ENCODE measurements around the gene HYAL3. TPM values are rescaled to one million over a fixed set of nuclear protein-coding genes. Genes with fewer than 3 reads are reported as not detected.

HYAL3 gene
- total and polyA plus RNA-seq, 2 donors (not counting 1 experiment from before 2014, with no cell fraction given), result 3.2 to 7.4 TPM

- H3K27ac ChIP-seq (ENCODE audit: insufficient read depth, low read length), result no peak overlapping the region
- no peak for TF ChIP-seq CTCF (conservative IDR thresholded peaks at IDR 0.05 in 1 of 2, IDR thresholded peaks at IDR 0.05 in 1 of 2; ENCODE audit: low read depth in 1 of 2, low read length in 2 of 2)
- TF ChIP-seq EZH2 (IDR thresholded peaks at IDR 0.05; ENCODE audit: low read length, missing control alignments), result no peak
- no peak for DNase-seq (ENCODE audit: low read depth in 2 of 2)
- H3K79me2 ChIP-seq (ENCODE audit: control insufficient read depth, insufficient read depth, low read length), result no peaks in the 10 kb centered on the region
- H3K4me3 ChIP-seq (replicated peaks in 1 of 4; ENCODE audit: control extremely low read depth in 1 of 4, insufficient read depth in 1 of 4, low read depth in 3 of 4, low read length in 4 of 4), result no peak overlapping the region
- H3K36me3 ChIP-seq (ENCODE audit: control insufficient read depth, insufficient read depth, low read length), result peaks cover 2% of the 10 kb centered on the region
- peaks cover 20% of the 10 kb centered on the region for H3K4me1 ChIP-seq (ENCODE audit: control insufficient read depth, extremely low read depth, insufficient read depth, low read length)
- no peak overlapping the region for H2AFZ ChIP-seq (ENCODE audit: low read length)
- no peaks in the 10 kb centered on the region for H4K20me1 ChIP-seq (ENCODE audit: control insufficient read depth, extremely low read depth, insufficient read depth, low read length)
- no peak overlapping the region for H3K4me2 ChIP-seq (ENCODE audit: extremely low read depth, insufficient read depth, low read length)
- no peak overlapping the region for H3K9ac ChIP-seq (ENCODE audit: insufficient read depth, low read length)
- H3K27me3 ChIP-seq (ENCODE audit: control insufficient read depth, insufficient read depth, low read length), result no peaks in the 10 kb centered on the region
- no peaks in the 10 kb centered on the region for H3K9me3 ChIP-seq (ENCODE audit: control insufficient read depth, insufficient read depth, low read depth, low read length)
Measured at GRCh38 chr3:50297384-50297775, 1.8 kb downstream of the HYAL3 start.

- H3K36me3 ChIP-seq (ENCODE audit: control insufficient read depth, insufficient read depth, low read length), result peaks cover 2% of the 10 kb centered on the region
- H3K4me1 ChIP-seq (ENCODE audit: control insufficient read depth, extremely low read depth, insufficient read depth, low read length), result peaks cover 20% of the 10 kb centered on the region
- TF ChIP-seq CTCF (conservative IDR thresholded peaks at IDR 0.05 in 1 of 2, IDR thresholded peaks at IDR 0.05 in 1 of 2; ENCODE audit: low read depth in 1 of 2, low read length in 2 of 2) (no peak), EZH2 (IDR thresholded peaks at IDR 0.05; ENCODE audit: low read length, missing control alignments) (no peak)
- H3K4me2 ChIP-seq (ENCODE audit: extremely low read depth, insufficient read depth, low read length), result no peak overlapping the region
- H2AFZ ChIP-seq (ENCODE audit: low read length), result no peak overlapping the region
- H3K9ac ChIP-seq (ENCODE audit: insufficient read depth, low read length), result no peak overlapping the region
- peaks cover under 1% of the 10 kb centered on the region for H3K79me2 ChIP-seq (ENCODE audit: control insufficient read depth, insufficient read depth, low read length)
- H3K27ac ChIP-seq (ENCODE audit: insufficient read depth, low read length), result no peak overlapping the region
- DNase-seq (ENCODE audit: low read depth in 2 of 2), result no peak
- no peaks in the 10 kb centered on the region for H4K20me1 ChIP-seq (ENCODE audit: control insufficient read depth, extremely low read depth, insufficient read depth, low read length)
- no peaks in the 10 kb centered on the region for H3K9me3 ChIP-seq (ENCODE audit: control insufficient read depth, insufficient read depth, low read depth, low read length)
- no peak overlapping the region for H3K4me3 ChIP-seq (replicated peaks in 1 of 4; ENCODE audit: control extremely low read depth in 1 of 4, insufficient read depth in 1 of 4, low read depth in 3 of 4, low read length in 4 of 4)
- H3K27me3 ChIP-seq (ENCODE audit: control insufficient read depth, insufficient read depth, low read length), result no peaks in the 10 kb centered on the region
Measured at GRCh38 chr3:50296721-50297383, 2.4 kb downstream of the HYAL3 start.

- Histone ChIP-seq H3K27ac (ENCODE audit: insufficient read depth, low read length) (no peak overlapping the region), H2AFZ (ENCODE audit: low read length) (no peak overlapping the region), H3K9ac (ENCODE audit: insufficient read depth, low read length) (no peak overlapping the region), H3K9me3 (ENCODE audit: control insufficient read depth, insufficient read depth, low read depth, low read length) (no peaks in the 10 kb centered on the region), H3K36me3 (ENCODE audit: control insufficient read depth, insufficient read depth, low read length) (peaks cover 2% of the 10 kb centered on the region), H4K20me1 (ENCODE audit: control insufficient read depth, extremely low read depth, insufficient read depth, low read length) (no peaks in the 10 kb centered on the region), H3K27me3 (ENCODE audit: control insufficient read depth, insufficient read depth, low read length) (no peaks in the 10 kb centered on the region), H3K4me1 (ENCODE audit: control insufficient read depth, extremely low read depth, insufficient read depth, low read length) (peaks cover 20% of the 10 kb centered on the region), H3K79me2 (ENCODE audit: control insufficient read depth, insufficient read depth, low read length) (peaks cover 11% of the 10 kb centered on the region), H3K4me3 (replicated peaks in 1 of 4; ENCODE audit: control extremely low read depth in 1 of 4, insufficient read depth in 1 of 4, low read depth in 3 of 4, low read length in 4 of 4) (no peak overlapping the region), H3K4me2 (ENCODE audit: extremely low read depth, insufficient read depth, low read length) (no peak overlapping the region)
- DNase-seq (ENCODE audit: low read depth in 2 of 2), result no peak
- TF ChIP-seq EZH2 (IDR thresholded peaks at IDR 0.05; ENCODE audit: low read length, missing control alignments) (no peak), CTCF (conservative IDR thresholded peaks at IDR 0.05 in 1 of 2, IDR thresholded peaks at IDR 0.05 in 1 of 2; ENCODE audit: low read depth in 1 of 2, low read length in 2 of 2) (no peak)
Measured at GRCh38 chr3:50295553-50296431, 3.4 kb downstream of the HYAL3 start.

Measured in fibroblast of lung (primary cell).